Stromal cell of bone marrow (primary cell): ENCODE data around the gene MINDY3.

ENCODE experiments used
- DNase-seq: peaks from one replicate; pipeline ENCODE4 v3.0.0-alpha.2; 2012; ENCODE audit warnings: low read depth

The MINDY3 gene

DNA sequence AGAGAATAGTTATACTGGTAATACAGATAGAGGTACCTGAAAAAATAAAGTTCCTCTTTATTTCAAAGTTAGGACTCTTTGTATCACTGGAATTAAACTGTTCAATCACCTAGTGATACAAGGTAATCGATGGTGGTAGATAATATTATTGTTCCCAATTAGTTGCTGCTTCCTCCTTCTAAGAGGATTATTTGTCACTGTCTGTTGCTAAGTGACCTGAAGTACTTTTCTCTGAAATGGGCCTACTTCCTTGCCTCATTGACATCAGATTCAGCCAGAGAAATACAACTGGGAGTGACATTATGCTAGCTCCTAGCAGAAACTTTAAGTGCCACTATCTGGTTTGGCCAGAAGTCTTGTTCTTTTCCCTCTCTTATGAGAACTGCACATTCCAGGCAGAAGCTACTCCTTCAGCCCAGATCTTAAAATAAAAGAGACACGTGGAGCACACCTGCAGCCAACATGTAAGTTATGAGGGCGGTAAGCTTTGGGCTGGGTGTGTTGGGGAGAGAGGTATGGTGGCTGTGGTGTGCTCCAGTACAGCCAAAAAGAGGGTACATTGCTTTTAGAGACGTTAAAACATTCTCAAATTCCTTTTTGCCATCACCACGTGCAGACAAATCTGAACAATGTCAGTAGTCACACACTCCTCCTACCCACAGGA, 54.8 kb downstream of the MINDY3 start:
- DNase-seq: no peak

DNA sequence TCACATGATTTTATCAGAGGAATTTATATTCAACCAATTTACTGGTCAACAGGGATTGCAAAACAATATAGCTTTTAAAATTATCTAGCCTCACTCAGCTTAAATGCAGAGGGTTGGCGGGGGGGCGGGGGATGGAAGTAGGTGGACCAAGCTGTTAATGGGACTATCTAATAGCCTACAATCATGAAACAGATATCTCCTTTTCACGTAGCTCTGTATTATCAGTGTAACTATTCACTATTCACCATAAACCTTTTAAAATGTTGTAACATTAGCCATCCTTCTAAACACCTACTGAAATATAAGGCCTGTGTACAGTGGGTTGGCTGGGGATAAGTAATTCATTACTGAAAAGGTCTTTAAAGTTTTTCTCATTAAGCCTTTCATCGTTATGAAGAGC, 56.2 kb downstream of the MINDY3 start:
- DNase-seq: no peak

DNA sequence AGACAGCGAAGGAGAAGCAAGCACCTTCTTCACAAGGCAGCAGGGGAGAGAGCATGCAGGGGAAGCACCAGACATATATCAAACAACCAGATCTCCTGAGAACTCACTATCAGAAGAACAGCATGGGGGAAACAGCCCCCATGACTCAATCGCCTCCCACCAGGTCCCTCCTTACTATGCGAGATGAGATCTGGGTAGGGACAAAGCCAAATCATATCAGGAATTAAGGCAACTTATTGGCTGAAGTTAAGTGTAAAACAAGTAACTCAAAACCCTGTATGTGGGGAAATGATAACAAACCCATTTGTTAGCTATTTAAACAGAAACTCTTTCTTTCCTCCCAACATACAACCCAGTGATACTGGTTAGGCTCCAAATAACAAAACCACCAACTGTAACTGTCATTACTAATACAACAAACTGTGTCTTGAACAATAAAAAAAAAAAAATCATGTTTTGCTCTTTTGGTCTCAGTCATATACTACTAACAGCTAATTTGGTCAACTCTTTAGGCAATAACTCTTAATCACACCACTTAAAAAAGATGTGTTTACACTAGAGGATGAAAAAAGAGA, 57.8 kb downstream of the MINDY3 start:
- DNase-seq: no peak

DNA sequence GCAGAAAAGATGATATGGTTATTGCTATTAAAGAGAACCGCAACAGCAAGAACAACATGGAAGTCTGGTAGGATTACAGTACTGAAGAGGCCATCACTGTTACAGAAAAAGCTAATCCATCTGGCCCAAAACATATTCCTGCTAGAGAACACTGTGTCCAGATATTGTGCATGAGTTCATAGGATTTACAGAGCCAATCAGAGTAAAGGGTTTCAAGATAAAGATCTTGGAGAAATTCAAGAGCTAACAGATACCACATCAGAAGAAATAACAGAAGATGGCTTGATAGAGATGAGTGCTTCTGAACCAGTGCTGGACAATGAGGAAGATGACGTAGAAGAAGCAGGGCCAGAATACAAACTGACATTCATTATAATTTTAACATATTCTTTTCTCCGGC, 58.7 kb downstream of the MINDY3 start:
- DNase-seq: no peak

DNA sequence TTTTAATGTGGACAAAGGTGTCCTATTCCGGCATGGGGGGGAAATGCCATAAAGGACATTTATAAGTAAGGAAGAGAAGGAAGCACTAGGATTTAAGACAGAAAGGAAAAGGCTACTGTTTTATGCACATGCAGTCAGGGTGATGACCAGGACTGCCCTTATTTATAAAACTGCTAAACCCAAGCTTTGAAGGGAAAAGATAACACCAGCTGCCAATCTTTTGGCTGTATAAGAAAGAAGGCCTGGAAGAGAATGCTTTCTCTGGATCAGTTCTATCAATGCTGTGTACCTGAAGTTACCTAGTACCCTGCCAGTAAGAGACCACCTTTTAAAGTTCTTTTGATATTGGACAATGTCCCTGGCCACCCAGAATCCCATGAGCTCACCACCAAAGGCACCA, 59.2 kb downstream of the MINDY3 start:
- no peak for DNase-seq

GRCh38 chr10:15797346-15797745, 63.0 kb downstream of the MINDY3 start:
- DNase-seq: no peak

- no peak for DNase-seq
These were observed 63.5 kb downstream of the MINDY3 start for GRCh38 chr10:15796762-15797161.

DNA sequence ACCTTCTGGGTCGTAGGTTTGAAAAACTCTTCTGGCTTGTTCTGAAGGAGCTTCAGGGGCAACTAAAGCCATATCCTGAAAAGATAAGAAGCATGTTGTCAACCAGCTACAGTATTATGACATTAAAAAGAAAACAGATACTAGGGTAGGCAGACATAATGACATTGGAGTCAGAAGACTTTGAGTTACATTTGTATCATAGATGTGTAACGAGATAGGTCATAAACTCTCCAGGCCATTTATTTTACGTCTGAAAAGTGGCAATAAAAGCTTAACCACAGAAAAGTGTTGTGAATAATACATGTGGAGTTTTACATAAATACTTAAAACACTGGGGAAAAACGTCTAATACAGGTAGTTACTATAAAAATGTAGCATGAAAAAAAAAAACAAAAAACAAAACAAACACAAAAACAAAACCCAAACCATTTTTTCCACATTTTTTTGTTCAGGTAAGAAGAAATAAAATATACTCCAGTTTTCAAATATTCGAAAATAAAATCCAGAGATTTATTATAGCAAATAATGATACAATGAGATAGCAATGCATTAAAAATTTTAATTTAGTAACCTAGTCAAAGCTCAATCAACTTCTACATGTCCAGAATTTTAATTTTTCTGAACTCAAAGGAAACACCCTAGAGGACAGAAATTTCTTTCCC, 64.1 kb downstream of the MINDY3 start:
- no peak for DNase-seq

DNA sequence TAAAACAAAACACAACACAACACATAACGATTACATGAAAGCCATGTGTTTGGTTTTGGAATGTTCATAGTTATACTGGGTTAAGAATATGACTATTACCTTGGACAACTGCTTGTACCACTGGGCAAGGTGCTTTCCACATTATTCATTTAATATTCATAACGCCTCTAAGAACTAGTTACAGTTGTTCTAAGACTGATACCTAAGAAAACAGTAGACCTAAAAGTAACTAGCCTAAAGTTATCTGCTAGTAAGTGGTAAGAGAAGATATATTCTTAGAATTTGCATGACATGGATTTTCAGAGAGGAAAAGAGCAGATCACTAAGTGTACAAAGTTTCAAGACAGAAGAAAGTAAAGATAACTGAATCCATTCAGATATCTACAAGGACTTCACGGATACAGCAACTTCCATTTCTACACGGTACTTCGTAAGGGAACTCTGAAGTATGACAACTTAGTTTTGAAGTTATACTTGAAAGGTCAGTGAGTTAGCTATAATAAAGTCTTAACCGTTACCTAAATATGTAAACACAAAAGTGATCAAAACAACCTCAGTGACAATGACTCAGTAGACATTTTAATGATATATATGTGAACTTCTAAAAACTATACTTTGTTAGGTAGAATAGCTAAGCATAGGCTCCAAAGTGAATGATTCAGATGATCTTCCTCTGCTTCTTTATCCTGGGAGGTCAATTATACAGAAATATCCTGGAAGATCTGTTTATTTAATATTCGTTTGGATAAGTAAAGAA, 65.1 kb downstream of the MINDY3 start:
- no peak for DNase-seq

- no peak for DNase-seq
These were observed 65.7 kb downstream of the MINDY3 start for GRCh38 chr10:15794569-15794968.

DNA sequence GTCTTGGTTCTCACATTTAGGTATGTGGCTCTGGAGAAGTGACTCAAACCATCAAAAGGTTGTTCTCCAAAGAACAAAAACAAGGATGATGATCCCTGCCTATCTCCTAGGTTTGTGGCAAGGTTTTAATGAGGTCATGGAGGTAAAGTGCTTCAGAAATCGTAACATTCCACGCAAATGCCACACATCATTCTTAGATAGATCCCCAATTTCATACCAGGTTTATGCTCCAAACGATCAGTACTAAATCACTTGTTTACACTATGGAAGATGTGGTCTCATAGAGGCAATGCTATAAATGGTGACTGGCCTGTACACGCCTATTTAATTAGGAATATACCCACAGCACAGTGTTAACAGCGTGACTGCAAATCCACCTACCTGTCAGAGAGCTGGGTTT, 66.6 kb downstream of the MINDY3 start:
- DNase-seq: no peak

GRCh38 chr10:15792777-15793176, 67.5 kb downstream of the MINDY3 start:
- no peak for DNase-seq

- peak; percentile 41 for DNase-seq
These were observed 68.3 kb downstream of the MINDY3 start for GRCh38 chr10:15791816-15792524.

DNA sequence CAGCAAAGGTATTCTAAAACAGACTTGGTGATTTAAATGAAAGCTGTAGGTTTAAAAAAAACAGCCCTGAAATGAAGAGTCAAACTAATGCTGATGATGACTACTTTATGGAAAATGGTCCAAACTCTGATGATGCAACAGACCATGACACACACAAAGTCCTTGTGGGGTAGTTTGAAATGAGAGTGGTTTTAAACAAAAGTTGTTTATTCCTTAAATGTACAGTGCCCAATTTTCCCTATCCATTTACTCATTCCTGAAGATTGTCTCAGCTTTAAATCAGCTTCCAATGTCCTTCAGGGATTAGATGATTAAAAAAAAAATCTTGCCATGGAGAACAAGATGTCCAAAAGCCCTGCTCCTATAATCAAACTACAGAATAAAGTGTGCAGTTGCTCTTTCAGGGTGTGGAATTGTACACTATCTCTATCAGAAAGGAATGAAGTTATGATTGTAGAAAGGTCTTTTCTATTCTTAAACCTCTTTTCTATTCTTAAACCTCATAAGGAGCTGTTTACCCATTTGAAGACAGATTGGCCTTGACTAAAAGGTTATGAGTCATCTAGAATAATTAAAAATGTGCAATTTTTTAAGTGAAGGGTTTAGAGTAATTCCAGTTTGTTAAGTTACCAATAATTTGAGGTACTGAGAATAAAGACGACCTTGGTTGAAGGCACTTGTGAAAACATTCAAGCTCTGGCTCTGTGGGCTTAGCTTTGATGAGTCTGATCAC, 70.3 kb downstream of the MINDY3 start:
- DNase-seq: peak; percentile 89

DNA sequence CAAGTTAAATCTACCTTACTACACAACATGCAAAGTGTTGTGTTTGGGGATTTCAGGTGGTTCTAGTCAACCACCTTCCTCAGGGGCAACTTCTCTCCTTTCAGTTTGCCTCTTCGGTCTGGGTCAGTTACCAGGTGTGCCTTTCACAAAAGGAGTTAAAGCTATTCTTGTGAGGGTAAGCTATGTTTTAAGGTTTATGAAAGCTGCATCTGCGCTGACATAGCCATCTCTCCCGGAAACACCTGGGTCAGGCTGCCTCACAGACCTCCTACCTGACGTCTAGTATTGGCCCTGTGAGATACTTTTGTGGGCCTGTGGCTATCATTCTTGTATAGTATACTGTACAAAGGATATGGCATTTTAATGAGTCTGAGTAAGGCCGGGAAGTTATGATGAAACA, 72.9 kb downstream of the MINDY3 start:
- DNase-seq: no peak

- DNase-seq: no peak
These were observed 75.5 kb downstream of the MINDY3 start for GRCh38 chr10:15784662-15785300.

DNA sequence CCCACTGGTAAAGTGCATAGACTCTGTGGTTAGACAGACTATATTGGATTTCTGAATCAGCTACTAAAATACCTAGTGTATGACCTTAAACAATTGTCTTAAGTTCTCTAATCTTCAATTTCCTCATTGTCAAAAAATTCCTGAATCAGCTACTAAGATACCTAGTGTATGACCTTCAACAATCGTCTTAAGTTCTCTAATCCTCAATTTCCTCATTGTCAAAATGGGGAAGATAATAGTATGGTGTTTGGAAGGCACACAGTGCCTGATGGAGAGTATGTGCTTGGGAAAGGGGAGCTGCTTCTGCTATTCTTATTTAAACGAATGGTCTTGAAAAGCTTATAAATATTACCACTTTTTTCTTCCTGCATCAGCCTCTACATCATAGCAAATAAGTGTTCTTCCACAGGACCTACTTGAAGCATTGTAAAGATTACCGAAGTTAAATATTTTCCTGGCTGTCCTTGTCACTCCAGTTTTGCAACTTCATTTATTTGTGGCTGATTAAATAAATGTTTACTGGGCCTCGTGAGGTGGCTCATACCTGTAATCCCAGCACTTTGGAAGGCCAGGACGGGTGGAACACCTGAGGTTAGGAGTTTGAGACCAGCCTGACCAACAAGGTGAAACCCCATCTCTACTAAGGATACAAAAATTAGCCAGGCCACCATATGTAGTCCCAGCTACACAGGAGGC, 76.2 kb downstream of the MINDY3 start:
- DNase-seq: no peak

DNA sequence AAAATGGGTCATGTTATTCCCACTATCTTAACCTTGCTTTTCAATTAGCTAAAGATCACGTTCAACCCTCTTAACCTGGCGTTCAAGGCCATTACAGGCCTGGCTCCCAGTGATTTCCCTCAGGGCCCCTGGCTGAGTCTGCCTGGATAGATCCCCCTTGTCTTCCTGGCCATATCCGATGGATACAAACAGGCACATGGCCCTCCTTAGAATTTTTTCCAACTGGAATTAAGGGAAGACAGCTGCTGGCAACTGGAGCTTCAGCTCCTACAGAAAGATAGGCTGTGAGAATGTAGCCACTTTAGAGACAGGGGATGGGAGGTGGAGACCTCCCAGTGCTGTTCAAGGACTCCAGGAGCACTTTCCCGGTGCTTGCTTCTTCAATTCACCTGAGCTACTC, 77.5 kb downstream of the MINDY3 start:
- DNase-seq: no peak

DNA sequence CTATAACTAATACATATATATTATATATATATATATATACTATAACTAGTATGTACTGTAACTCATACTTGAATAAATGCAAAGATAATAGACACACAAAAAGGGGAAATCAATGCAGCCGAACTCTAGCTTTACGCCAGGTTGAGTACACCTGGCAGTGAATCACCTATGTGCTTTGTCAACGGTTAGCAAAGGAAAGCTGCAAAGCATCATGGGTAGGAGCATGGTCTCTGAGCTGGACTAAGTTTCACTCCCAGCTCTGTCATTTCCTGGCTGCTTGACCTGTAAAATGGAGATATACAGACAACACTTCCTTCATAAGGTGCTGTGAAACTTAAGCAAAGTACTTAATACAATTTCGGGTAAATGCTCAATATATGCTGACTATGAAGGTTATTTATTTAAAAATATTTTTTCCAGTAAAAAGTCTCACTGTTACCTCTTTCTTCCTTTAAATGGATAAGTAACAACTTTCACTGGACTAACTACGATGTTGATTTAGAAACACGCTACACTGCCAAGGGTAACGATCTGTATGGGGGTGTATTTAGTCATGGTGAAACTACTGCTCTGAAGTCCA, 78.8 kb downstream of the MINDY3 start:
- no peak for DNase-seq
